Activated CD8-positive, alpha-beta memory T cell treated with anti-CD3 and anti-CD28 coated beads, Interleukin-2, amount 50 U/mL, for 24 hours (primary cell): ENCODE measurements around the gene ITSN2.
"Not testable (repeated sequence)": the region's sequence is repeated elsewhere in the genome, so short reads cannot be mapped to it uniquely, and the experiment has no call there.

Source experiments
- DNase-seq: peaks from one replicate; pipeline ENCODE4 v3.0.0-alpha.2; 2020; ENCODE audit errors: extremely low read depth

The ITSN2 gene

DNA sequence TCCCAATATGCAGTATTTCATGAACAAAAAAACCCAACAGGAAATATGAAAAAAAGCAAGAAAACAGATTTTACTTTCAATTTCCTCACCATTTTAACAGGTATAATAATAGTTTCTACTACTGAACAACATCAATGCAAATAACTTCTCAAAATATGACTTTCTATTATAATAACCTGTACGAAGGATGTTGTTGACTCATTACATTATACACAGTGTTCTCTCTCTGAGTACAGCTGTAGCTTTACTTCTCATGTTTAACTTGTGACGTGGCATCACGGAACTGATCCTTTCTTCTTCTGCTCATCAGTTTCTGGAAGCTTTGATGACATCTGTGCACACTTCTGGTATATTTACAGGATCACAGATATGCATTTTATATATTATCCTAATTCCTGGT, 145.5 kb downstream of the ITSN2 start:
- no peak for DNase-seq

DNA sequence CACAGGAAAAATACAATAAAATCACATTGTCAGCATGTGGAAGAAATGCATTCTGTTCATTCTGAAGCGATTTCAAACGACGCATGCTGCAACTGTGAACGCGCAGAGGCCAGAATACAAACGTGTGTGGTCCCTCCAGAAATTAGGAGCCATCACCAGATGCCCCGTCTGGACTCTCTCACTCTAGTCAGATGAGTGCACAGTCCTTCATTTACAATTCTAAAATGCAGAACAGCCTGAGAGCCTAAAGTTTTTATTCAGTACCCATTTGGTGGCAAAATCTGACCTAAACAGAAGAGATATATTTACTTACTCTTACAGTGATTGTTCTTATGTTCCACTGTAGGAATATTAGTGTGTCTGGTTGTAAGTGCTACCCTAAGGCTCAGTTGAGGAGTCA, 148.9 kb downstream of the ITSN2 start:
- DNase-seq = no peak

DNA sequence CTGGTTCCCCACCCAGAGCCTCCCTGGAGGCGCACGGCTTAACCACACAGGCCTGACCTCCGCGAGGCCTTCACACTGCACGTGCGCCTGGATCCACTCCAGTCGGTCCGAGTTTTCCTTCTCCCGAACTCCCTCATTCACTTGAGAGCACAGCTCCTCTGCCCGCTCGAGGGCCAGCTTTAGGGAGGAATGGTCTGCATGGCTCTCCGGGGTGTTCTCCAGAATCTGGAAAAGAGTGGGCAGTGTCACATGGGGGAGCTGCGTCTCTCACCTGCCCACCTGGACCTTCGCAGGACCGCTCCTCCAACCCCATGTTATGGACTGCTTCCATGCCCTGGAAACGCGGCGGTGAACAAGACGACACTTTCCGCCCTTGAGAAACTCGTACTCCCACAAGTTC, 149.6 kb downstream of the ITSN2 start:
- DNase-seq = no peak

DNA sequence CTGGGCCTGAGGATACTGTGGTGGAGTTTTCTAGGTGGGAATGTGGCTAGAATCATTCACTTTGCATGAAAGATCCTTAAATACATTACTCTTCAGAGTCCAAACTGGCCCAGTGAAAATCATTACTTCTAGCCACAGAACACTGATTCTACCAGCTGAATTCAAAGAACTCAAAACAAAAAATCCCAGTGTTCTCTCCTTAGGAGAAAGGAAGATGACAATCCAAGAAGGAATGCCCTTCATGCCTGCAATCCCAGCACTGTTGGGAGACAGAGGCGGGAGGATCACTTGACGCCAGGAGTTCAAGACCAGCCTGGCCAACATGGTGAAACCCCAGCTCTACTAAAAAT, 150.3 kb downstream of the ITSN2 start:
- DNase-seq = no peak

DNA sequence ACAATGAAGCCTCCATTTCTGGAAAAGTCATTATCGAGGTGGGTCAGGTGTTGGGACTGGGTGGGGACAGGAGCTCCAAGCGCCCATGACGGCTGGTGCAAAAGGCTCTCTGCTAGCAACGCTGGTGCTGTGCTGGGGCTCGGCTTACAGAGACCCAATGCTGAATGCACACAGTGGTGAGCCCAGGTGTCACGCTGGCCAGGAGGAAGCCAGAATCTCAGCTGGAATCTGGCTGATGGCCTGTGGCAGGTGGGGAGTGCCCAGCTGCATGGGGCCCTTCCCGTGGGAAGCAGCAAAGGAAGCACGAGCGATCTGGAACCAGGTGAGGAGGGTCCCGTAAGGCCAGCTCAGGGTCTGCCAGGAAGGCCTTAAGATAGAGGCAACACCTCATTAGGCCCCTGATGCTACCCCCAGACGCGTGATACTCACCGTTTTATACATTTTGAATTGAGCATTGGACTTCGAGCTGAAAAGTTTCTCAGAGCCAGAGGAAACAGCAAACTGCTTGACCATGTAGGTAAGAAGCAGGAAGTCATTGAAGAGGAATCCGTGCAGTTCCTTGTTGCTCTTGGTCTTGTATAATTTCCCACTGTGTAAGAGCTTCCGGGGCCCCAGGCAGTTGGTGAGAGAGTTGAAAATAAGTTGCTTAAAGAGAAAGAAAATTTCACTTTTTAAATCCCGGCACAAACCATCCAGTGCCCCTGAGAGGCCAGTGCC, 150.8 kb downstream of the ITSN2 start:
- no peak for DNase-seq

DNA sequence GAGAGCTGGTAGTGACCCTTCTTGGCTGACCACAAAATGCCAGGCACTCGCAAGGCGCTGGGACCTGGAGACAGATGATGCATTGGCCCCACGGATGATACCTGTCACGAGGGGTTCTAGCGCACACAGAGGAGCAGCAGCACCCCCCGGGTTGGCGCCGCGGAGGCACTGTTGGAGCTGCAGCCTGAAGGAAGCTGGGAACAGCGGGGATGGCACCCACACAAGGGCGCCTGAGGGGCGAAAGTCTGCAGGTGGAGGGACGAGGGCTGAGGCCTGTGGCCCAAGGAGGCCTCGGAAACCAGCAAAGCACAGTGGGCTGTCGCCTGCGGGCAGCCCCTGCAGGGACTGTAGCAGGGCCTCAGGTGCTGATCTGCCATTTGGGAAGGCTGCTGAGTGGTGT, 151.8 kb downstream of the ITSN2 start:
- DNase-seq = no peak

DNA sequence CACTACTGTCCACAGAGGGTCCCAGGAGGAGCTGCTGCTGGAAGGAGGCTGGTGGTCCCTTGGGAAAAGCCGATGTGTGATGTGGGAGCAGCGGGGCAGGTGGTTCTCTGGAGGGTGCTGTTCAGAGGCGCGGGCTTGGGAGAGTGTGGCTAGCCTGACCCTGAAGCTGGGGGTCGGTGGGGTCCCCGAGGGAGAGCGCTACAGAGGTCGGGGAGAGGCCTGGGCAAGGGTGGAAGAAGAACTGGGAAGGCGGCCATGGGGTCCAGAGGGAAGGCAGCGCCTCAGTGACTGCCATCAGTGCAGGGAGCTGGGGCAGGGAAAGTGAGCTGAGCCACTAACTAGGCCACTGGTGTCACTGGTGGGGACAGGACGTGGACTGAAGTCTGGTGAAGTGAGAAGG, 153.0 kb downstream of the ITSN2 start:
- DNase-seq = no peak

DNA sequence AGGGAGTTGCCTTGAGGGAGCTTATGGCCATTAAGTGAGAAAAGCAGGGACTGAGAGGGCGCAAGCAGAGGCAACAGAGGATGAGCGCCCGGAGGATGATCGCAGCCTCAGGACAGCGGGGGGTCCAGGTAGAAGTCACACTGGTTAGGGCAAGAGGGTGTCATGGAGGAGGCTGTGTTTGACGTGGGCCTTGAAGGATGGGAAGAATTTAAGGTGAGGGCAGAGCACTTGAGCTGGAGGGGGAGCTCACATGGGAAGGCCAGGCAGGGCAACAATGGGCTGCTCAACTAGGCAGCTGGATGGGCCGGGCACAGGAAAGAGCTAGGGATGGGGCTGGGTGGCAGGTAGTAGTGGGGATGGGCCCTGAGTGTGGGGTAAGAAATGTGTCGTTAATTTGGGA, 153.6 kb downstream of the ITSN2 start:
- DNase-seq = no peak

DNA sequence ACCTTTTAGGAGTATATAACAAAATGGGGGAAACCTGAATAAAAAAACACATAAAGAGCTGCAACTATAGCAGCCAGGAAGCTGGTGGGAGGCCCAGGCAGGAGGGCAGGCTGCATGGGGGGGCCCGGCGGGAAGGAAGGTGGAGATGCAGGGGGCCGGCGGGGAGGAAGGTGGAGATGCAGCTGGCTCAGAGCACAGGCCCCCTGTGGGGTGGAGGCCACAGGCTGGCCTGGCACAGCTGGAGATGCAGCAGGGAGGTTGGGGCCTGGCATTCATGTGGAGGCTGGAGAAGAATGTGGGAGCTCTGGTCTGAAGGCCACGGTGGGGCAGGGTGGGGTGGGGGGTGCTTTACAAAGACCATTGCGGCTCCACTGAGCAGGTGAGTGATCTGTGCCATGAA, 154.1 kb downstream of the ITSN2 start:
- no peak for DNase-seq

DNA sequence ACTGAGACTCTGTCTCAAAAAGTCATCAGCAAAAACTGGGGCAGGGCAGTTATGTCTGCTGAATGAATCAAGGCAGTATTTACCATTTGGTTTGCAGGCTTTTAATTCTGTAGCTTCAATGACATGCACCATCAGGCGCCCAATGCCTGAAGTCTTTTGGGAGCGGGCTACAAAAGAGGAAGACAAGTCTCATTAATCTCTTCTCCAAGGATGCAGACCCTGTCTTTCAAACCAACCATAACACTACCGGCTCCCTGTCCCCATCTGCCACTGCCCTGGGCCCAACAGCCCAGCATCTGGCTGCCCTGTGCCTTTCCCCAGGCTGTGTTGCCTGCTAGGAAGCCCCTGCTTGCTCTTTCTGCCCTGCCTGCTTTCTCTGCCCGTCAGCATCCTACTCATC, 155.2 kb downstream of the ITSN2 start:
- DNase-seq = no peak

DNA sequence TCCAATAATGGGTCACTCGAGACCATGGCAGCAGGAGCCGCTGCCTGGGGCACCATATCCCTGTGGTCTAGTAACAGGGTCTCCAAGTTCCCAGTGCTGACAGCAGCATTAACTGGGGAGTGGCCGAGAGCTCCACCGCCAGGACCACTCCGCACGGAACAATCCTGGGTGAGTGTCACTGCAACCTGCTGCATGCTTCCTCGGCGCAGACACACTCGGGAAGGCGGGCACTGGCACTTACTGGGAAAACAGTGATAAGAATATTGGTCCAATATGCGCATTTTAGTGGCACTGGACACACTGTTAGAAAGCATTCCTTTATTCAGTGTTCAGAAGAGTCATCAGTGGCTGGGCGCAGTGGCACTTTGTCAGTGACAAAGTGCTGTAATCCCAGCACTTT, 155.8 kb downstream of the ITSN2 start:
- DNase-seq = no peak

DNA sequence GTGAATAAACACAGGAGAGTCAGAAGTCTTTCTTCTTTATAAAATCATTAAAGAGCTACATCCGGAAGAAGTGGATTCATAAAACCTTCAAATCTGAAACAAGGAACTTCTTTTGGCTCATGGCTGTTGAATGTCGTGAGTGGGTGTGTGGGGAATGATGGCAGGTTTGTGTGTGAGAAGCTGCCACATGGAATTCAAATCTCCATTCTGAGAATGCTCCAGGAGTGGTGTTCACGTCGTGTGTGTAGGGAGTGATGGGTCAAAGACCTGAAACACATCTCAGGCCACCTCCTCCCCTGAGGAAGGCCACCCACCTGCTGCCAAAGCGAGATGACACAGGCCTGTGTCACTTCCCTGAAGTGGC, 156.6 kb downstream of the ITSN2 start:
- no peak for DNase-seq

DNA sequence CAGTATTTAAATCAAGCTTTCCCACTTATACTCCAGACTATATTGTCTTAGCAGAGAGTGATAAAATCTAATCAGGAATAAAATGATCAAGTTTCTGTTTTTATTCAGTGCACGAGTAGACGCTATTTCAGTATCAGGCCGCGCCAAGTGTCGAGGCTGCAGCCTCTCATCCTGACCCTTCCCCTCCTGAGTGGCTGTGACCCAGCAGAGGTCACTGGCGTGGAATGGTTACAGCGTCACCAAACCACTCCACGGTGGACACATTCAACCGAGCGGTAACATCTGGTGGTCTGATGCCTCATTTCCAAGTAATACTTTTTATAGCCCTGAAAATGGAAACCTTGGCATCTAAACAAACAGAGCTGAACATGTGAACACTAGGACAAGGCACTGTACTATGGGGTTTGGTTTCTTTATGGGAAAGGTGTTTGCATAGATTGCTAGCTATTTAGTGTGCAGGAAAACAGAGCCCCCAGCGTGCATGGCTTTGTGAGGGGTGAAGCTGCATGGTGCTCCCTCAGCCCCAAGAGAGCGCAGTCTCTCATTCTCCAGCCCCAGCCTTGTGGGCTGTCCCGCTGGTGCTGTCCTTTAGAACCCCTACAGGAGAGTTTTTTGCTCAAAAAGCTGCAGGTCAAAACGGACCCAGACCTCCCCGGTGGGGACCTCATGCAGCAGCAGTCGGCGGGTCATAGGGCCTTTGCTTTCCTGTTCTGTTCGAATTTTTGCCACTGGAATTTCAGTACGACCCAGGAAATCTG, 157.1 kb downstream of the ITSN2 start:
- no peak for DNase-seq

DNA sequence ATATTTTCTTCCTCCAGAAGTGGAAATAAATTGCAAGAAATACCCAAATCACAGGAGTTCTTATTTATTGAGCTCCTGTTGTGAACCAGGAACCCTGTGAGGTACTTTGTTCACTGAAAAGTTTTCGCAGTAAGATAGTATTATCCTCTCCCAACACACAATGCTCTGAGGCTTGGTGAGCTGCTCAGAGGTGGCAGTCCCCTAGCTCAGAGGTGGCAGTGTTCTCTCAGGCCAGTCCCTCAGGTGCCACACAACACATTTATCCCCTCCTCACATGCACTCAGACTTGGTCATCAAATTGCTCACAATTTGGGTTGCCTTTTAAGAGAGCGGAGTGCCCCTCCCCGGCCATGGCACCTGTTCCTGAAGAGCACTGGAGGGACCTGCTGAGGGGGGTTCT, 159.5 kb downstream of the ITSN2 start:
- no peak for DNase-seq

DNA sequence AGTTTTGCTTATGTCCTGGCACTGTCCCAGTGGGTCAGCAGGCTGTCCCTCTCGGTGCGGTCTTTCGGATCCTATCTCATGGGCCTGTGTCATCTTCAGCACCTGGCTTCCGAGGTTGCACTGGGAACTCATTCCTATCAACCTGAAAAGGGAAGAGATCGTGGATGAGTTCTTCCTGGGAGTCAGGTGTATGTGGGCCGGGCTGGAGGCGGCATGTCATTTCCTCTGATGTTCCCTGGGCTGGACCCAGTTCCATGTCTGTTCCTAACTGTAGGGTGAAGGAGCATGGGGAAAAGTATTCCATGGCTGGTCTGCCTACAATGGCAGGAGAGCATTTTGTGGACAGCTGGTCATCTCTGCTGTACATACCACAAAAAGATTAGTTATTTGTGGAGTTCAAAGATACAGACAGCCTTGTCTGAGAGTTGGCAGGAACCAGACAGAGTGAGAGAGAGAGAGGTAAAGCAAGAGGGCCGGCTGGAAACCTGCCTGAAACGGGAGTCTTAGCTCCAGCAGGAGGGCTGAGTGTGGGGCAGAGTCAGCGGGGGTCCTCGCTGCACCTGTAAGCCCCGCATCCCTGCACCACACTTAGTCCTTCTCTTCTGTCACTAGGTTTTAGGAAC, 160.3 kb downstream of the ITSN2 start:
- no peak for DNase-seq

DNA sequence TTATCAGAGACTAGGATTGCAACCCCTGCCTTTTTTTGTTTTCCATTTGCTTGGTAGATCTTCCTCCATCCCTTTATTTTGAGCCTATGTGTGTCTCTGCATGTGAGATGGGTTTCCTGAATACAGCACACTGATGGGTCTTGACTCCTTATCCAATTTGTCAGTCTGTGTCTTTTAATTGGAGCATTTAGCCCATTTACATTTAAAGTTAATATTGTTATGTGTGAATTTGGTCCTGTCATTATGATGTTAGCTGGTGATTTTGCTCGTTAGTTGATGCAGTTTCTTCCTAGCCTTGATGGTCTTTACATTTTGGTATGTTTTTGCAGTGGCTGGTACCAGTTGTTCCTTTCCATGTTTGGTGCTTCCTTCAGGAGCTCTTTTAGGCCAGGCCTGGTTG, 163.1 kb downstream of the ITSN2 start:
- DNase-seq = not testable (repeated sequence)

DNA sequence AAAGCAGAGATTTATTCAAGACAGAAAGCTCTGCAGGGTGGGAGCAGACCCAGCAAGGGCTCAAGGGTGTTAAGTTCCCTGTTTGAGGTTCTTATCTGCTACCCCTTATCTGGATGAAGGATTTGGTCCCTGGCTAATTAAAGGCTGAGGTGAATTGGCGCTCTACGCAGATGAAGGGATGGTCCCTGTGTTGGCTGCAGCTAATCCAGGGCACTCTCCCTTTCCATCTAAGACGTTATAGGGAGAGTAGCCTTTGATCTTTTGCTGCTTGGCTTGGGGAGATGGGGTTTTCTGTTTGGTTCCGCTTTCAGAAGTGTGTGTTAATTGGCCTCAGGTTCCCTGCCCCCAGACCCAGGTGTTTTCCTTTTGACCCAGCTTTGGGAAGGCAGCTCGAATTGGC, 168.5 kb downstream of the ITSN2 start:
- DNase-seq = no peak

DNA sequence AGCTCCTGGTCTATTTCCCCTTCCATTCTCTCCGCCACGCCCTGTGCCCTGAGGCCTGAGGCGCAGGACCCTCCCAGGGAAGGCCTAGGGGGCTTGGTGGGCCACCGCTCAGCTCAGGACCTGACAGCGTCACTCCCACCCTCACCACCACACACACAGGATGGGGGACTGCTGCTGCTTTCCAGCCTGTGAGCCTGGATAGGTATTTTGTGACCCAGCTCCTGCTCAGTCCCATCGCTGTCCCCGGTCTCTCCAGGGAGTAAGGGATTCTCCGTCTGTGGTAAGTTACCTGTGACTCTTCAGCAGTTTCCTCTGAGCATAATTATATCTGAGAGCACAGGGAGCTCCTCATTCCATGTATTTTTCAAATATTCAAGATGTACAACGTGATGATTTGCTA, 169.2 kb downstream of the ITSN2 start:
- no peak for DNase-seq

DNA sequence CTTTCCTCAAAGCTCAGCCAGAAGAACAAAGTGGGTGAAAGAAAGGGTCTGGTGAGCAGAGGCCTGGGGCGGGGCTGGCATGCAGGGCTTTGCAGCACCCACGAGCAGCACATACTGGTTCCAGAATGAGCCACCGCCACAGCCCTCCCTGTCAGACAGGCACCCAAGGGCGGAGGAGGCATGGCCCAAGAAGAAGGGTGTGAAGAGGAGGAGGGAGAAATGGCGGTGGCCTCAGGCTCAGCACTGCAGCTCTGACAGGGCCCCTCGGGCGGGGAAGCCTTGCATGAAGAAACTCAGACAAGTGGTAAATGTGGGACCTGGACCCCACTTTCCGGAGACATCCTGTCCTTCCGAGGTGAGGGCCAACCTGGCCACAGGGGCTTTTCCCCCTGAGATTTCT, 169.8 kb downstream of the ITSN2 start:
- no peak for DNase-seq

DNA sequence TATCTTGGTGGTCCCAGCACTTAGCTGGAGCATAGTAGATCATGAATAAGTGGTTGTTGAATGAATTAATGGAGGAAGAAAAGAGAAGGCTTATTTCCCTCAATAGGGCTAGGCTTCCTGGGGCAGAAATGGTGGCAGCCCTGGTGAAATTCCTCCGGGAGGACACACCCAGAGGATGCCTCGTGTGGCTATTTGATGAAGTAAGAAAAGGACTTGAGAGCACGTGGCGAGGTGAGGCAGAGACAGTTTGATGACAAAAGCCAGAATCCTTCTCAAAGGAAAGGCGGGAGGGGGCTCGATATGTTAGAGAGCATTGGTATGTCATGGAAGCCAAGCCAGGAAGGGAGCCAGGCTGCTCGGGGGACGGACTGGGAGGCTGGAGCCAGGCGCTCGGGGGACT, 170.8 kb downstream of the ITSN2 start:
- no peak for DNase-seq

DNA sequence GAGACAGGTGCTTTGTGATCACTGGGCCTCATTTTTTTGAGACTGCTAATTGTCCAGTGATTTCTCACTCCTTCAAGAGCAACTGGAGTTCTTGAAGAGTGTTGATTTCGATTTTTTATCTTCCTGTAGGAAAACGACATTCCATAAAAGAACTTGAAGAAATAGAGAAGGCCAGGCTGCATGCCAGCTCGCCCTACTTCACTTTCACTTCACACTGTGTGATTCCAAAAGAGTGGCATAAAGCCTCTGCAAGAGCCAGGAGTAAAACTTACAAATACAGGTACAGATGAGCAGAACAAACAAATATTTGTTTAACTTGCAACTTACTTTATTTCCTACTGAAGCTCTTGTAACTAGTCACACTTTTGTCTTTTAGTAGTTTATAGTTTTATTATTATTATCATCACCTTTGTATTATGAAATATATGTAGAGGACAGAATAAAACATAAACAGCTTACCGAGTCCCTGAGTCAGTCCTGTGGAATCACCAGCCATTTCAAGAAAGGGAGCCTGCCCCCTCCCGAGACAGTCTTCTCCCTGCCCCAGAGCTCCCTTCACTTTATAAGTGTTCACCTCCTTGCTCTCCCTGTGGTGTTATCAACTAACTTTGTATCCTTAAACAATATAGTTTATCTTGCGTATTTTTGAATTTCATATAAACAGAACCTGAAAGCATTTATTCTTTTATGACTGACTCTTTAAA, 176.8 kb downstream of the ITSN2 start:
- DNase-seq = no peak

DNA sequence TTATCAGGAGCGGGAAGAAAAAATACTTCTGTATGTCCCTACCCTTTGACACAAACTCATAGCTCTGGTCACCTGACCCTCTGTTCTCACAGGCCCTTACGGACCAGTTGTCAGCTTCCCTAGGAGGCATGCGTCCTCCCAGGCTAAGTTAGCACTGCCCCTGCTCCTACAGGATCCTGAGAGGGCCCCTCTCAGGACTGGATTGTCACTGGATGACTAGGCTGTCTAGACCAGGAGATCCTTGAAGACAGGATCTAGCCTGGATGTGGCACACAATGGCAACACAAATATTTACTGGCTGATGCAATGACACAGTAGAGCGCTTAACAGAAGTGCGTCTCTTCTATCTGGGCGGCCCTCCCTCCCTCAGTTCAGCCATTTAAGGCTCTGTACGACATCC, 177.8 kb downstream of the ITSN2 start:
- DNase-seq = no peak

DNA sequence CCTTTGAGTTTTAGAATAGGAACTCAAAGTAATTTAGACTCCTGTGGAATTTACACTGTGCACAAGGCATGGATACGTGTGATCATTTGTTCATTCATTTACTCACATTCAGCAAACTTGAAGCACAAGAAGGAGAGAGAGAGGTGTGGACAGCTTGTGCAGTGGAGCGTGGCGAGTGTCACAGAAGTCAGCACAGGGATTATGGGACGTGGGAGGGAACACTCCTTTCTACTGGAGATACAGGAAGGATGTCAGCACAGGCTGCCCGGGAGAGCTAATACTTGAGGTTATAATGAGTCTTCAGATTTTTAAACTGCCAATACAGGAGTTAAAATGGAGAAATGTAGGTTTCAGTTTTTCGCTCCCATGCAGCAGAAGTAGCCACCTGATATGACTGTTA, 178.5 kb downstream of the ITSN2 start:
- DNase-seq = no peak
